GM18526 (cell line): ENCODE data around the gene TTLL6.

ENCODE experiments used
- POLR2A ChIP-seq: IDR thresholded peaks from 3 replicates; pipeline ENCODE4 v1.6.1; 2011; ENCODE audit not compliant: insufficient read length; ENCODE audit errors: extremely low read depth

TTLL6 gene

DNA sequence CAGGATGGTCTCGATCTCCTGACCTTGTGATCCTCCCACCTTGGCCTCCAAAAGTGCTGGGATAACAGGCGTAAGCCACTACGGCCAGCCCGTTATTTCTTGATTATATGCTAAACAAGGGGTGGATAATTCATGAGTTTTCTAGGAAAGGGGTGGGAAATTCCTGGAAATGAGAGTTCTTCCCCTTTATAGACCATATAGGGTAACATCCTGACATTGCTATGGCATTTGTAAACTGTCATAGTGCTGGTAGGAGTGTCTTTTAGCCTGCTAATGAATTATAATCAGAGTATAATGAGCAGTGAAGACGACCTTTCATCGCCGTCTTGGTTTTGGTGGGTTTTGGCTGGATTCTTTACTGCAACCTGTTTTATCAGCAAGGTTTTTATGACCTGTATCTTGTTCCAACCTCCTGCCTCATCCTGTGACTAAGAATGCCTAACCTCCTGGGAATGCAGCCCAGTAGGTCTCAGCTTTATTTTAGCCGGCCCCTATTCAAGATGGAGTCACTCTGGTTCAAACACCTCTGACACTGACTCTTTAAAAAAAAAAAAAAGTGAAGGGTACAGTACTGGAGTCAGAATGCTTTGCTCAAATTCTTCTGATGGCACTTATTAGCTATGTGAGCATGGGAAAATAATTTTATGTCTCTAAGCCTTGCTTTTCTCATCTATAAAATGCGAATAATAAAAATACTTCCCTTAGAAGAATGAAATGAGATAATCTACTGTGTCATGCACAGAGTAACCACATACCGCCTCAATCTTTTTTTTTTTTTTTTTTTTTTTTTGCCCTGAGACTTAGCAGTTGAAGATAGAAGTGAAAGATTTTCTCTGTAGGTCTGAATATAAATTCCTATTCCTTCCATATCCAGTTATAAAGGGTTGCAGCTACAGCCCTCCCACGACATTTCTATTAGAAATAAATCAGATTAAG is 8.7 kb upstream of the TTLL6 start:
- no peak for TF ChIP-seq POLR2A

DNA sequence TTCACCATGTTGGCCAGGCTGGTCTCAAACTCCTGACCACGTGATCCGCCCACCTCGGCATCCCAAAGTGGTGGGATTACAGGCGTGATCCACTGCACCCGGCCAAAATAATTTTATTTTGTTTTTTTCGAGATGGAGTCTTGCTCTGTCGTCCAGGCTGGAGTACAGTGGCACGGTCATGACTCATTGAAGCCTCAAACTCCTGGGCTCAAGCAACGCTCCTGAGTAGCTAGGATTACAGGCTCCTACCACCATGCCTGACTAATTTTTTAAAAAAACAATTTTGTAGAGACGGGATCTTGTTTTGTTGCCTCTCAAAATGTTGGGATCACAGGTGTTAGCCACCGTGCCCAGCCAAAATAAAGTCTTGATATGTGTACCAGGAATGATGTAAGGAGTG is 2.4 kb upstream of the TTLL6 start:
- no peak for TF ChIP-seq POLR2A

DNA sequence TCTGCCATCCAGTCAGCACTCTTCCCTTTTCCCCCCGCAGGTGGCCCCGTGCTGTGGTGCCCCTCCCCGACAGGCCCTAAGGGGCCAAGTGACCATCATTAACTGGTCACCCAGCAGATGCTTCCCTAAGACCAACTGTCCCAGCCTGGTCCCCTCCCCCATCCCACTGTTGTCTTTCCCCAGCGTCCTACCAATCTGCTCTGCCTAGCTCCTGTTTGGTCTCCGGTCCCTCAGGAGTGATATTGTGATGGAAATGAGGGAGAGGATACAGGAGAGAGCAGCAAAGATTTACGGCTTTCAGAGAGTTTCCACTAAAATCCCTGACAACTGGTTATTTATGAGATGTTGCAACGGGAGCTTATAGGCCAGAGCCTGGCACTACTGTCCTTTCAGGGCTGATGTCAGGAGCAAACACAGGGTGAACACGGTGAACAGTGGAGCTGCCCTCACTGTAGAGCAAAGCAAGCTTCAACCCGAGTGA is 1.4 kb upstream of the TTLL6 start:
- no peak for TF ChIP-seq POLR2A

GRCh38 chr17:48816438-48816773 is 623 bp downstream of the TTLL6 start:
- TF ChIP-seq POLR2A, result no peak

GRCh38 chr17:48815311-48815710 is 1.7 kb downstream of the TTLL6 start:
- TF ChIP-seq POLR2A, result no peak

- no peak for TF ChIP-seq POLR2A
Observed at GRCh38 chr17:48814504-48814903, 2.5 kb downstream of the TTLL6 start.

DNA sequence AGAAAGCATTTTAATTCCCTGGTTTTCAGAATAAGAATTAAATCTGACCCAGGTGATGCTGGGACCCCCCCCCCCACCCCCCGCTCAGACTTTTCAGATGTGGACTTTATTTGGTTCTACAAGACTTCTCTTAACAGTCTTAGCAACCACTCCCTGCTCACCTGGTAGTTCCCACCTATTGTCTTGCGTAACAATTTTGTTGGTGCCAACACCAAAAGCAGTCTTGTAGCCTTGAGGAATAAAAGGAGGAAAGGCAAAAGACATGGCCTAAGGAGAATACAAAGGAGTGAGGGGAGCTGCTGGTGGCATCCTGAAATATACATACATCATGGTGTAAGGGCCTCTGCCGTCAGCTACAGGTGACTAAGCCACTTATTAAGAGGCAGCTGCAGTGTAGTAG is 5.0 kb downstream of the TTLL6 start:
- no peak for TF ChIP-seq POLR2A

- no peak for TF ChIP-seq POLR2A
Observed at GRCh38 chr17:48809182-48809581, 7.8 kb downstream of the TTLL6 start.

- no peak for TF ChIP-seq POLR2A
Observed at GRCh38 chr17:48804936-48805411, 12.1 kb downstream of the TTLL6 start.

DNA sequence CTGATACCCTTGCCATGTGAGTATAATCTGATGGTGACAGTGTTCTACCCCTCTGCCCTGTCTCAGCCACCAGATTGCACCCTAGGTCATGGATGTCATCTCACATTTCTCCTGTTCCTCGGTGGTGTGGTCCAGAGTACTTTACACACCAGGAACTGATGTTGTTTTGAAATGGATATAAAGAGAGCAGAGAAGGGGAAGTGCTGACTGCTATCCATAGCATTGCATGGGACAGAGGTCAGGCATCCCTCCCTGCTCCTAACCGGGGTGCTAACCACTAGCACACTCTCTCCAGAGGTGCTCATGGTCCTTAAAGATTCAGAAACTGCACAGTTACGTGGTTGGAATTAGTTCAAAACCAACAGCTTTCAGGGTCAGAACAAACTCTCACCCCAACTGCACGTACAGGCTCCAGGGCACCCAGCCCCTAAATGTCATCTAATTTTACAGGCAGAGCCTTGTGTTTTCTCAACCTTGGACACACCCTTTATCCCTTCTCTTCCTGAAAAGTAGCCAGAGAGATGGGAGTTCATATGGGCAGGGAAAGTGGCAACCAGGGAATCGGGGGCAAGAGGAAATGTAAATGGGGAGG is 16.3 kb downstream of the TTLL6 start:
- no peak for TF ChIP-seq POLR2A

DNA sequence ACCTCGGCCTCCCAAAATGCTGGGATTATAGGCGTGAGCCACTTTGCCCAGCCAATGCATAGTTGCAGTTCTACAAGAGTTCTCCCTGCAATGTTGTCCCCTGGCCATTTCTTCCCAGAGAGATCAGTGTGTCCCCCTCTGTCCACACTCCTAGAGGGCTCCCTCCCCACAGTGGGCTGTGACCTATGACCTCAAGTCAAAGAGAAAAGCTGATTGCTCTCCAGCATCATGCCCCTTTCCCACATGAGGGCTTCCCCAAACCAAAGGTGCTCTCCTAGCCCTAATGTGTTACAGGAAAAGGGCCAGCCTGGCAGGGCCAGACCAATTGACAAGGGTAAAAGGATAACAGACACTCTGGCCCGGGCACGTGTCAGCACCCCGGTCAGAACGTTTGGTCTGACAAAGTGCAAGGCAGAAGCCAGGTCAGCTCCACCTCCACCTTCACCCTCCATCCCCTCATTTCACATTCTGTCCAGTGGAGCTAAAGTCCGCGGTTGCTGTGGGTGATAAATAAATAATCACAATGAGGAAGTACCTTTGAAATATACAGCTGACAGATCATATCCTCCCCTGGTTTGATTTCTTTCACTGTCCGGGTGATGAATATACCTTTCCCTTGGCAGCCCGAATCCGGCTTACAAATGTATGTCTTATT is 17.8 kb downstream of the TTLL6 start:
- no peak for TF ChIP-seq POLR2A

- TF ChIP-seq POLR2A, result no peak
Observed at GRCh38 chr17:48795444-48796162, 21.4 kb downstream of the TTLL6 start.

DNA sequence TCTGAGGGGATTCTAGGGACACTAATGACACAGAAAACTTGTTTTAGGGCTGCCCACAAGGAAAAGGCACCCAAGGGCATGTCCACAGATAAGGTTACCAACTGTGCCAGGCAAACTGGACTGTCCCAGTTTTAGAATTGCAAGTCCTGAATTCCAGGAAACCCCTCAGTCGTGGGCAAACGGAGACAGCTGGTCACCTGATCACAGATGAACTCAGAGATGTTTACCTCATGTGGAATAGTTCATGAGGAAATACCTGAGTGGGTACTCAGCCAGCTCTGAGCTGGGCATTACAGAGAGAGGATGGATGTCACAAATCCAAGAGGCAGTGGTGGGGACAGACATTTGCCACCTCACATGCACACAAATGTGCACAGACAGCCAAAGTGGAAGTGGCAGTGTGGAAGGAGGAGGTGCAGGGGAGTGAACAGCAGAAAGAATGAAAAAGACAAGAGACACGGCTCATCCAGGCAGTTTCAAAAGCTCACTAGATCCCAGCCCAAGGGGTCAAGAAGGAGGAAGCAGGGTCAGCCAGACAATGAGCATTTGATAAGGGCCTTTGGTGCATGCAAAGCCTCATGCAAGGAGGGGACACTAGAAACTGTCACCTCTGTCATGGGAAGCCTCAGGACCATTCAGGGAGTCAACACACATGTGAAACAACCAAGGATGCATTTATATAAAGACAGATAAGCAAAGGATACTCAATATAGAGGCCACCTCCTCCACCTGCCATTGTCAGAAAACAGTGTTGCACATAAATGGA is 24.8 kb downstream of the TTLL6 start:
- no peak for TF ChIP-seq POLR2A
